ENCODE results near the gene HDAC5.

HDAC5 gene

DNA sequence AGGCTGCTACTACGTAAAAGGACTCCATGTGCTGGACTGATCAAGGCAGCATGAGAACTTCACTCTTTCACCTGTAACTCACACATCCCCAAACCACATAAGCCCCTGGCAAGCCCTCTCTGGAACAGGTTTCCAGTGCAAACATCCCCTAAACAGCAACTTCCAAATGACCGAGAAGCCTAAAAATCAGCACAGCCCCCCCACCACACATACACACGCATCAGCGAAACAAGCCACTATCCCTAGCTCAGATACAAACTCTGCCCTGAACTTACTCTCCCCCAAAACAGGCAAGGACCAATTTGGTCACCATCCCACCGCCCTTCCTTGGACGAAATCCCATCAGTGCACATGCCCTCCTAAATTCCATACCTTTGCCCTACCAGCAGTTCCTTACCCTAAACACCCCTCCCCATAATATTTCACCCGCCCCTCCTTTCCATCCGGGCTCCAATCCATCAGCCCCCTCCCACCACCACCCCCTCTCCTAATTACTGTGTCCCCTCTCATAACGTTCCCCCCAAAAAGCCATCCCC is 57.7 kb downstream of the HDAC5 start:
- TF ChIP-seq, protein P1, sequence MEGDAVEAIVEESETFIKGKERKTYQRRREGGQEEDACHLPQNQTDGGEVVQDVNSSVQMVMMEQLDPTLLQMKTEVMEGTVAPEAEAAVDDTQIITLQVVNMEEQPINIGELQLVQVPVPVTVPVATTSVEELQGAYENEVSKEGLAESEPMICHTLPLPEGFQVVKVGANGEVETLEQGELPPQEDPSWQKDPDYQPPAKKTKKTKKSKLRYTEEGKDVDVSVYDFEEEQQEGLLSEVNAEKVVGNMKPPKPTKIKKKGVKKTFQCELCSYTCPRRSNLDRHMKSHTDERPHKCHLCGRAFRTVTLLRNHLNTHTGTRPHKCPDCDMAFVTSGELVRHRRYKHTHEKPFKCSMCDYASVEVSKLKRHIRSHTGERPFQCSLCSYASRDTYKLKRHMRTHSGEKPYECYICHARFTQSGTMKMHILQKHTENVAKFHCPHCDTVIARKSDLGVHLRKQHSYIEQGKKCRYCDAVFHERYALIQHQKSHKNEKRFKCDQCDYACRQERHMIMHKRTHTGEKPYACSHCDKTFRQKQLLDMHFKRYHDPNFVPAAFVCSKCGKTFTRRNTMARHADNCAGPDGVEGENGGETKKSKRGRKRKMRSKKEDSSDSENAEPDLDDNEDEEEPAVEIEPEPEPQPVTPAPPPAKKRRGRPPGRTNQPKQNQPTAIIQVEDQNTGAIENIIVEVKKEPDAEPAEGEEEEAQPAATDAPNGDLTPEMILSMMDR (IDR thresholded peaks at IDR 0.05): no peak

DNA sequence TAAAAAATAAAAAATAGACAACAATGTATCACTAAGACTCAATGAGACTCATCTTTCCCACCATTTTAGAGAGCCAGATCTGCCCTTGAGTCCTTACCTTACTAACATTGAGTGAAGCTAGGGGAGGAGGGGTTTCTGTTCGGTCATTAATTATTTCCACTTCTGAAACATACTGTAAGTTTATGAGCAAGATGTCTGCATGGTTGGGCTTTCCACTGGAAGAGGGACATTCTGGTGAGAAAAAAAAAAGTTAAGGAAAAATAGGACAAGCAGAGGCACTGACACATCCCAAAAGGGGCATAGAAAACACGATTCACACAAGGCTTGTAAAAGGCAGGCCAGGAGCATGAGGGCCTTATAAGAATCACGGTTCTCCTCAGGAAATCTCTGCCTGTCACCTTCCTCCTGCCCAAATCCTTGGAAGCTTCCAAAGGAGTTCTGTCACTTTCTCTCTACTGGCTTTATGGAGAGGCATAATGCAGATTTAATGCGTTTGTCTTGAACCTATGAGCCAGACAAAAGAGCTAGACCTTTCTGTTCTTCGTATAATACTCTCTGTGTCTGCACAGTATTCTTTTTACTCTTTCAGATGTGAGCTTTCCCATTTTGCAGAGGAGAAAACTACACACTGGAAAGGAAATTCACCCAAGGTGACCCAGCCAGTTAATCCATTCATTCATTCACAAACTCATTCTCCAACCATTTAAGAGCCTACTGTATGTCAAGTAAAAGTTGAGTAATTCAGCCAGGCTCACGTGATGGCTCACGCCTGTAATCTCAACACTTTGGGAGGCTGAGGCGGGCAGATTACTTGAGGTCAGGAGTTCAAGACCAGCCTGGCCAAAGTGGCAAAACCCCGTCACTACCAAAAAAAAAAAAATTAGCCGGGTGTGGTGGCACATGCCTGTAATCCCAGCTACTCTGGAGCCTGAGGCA is 59.5 kb downstream of the HDAC5 start:
- TF ChIP-seq, protein P1 (IDR thresholded peaks at IDR 0.05): no peak

- TF ChIP-seq, protein P1 (IDR thresholded peaks at IDR 0.05): no peak
Observed at GRCh38 chr17:44062871-44063270, 60.6 kb downstream of the HDAC5 start.

DNA sequence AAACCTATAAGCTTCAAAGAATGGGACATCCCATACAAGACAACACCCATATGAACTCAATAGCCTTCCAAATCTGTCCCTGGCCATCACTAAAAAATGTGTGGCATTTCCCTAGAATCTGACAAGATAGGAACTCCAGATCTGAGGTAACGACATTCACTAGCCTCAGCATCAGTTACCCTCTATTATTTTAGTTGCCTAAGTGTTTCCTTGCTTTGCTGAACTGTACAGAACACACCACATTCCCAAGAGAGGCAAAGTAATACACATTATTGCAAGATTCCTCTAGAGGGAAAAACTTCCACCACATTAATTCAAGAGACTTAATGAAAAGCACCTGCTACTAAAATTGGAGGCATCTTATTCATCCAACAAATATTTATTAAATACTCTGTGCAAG is 62.0 kb downstream of the HDAC5 start:
- TF ChIP-seq, protein P1 (IDR thresholded peaks at IDR 0.05): no peak

DNA sequence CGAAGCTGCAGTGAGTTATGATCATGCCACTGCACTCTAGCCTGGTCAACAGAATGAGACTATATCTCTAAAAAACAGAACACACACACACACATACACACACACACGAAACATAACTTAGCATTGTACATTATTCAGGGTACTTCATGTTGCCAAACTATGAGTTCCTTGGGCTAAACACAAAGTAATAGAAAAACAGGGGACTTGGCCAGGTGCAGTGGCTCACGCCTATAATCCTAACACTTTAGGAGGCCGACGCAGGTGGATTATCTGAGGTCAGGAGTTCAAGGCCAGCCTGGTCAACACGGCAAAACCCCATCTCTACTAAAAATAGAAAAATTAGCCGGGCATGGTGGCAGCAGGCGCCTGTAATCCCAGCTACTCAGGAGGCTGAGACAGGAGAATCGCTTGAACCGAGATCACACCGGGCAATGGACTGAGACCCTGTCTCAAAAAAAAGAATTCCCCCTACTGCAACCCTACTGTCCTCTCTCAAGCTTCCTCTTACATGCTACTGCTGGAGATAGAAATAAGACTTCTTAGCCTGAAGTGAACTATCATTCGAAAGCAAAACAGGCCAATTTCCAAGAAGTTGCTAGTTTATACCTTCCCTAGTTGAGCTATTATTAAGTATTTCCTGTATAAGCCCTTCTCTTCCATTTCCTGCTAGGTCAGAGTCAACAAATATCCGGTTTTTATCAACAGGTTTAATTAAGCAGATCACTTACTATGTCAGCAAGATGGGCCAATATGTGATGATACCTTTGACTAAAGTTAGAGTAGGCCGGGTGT is 64.1 kb downstream of the HDAC5 start:
- TF ChIP-seq, protein P1 (IDR thresholded peaks at IDR 0.05): no peak

DNA sequence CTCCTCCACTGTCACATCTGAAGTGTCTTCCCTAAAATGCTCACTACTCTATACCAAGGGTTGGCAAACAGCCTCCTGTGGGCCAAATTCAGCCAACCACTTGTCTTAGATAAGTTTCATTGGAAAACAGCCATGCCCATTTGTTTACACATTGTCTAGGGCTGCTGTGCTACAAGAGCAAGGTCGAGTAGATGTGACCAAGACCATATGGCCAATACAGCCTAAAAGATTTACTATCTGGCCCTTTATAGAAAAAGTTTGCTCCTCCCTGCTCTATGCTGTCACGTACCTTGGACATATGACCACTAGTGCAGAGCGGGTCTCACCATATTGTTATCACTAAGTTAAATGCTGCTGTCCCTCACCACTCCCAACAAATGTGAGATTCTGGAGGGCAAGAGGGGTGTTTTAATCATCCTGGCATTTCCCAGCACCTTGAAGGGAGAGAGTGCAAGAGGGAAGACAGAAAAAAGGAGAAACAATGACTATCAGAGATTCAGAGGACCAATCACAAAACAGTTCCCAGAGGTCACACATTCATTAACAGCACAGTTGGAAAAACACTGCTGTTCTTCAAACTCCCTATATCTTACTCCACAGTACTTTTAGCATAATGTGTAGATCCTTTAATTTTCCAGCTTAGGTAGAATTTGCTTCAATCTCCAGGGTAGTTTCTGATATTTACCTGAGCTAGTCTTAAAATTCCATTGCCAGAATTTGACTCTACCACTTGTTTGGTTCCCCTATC is 70.1 kb downstream of the HDAC5 start:
- TF ChIP-seq, protein P1 (IDR thresholded peaks at IDR 0.05): no peak

Measured in LNCAP (cell line).